A673 (cell line): ENCODE results near the gene IMMP2L. TPM values are rescaled to one million over a fixed set of nuclear protein-coding genes. Genes with fewer than 3 reads are reported as not detected.

Source experiments
- BruUV-seq: library from RNA; stranded (reverse); fragments of 400-500 nt; replicated peaks from 2 replicates; lab custom pipeline; 2021; lab: Mats Ljungman, UMichigan
- CTCF ChIA-PET: fragments of 300-600 bp; sonication (Branson Sonifier 250); formaldehyde crosslinking; loops from one replicate; lab custom pipeline; 2022; ENCODE audit warnings: antibody characterized with exemption; lab: Charles Lee
- POLR2A ChIA-PET: fragments of 300-600 bp; sonication (Branson Sonifier 250); formaldehyde crosslinking; loops from one replicate; lab custom pipeline; 2022; ENCODE audit warnings: antibody characterized with exemption; ENCODE audit not compliant: low non-redundant PET; lab: Charles Lee
- DNase-seq: peaks from one replicate; pipeline ENCODE4 v3.0.0-alpha.2; 2015; ENCODE audit warnings: low spot score
- H3K27ac ChIP-seq: fragments of 200-600 bp; sonication (generic); 2 replicates; pipeline ENCODE4 v1.5.1; 2016; ENCODE audit warnings: mixed run types, low read depth, mild to moderate bottlenecking, mixed read lengths, antibody characterized with exemption, low read length; ENCODE audit not compliant: poor library complexity, severe bottlenecking
- H3K27me3 ChIP-seq: fragments of 200-600 bp; sonication (generic); replicated peaks from 2 replicates; pipeline ENCODE4 v1.6.1; 2017; ENCODE audit warnings: mixed run types, low read depth, mild to moderate bottlenecking, mixed read lengths, antibody characterized with exemption, low read length; ENCODE audit not compliant: insufficient read depth, poor library complexity
- H3K36me3 ChIP-seq: fragments of 200-600 bp; sonication (generic); 2 replicates; pipeline ENCODE4 v1.6.1; 2016; ENCODE audit warnings: mixed run types, mild to moderate bottlenecking, mixed read lengths, antibody characterized with exemption, low read length; ENCODE audit not compliant: insufficient read depth, poor library complexity, severe bottlenecking
- H3K4me1 ChIP-seq: fragments of 200-600 bp; sonication (generic); 2 replicates; pipeline ENCODE4 v1.6.1; 2017; ENCODE audit warnings: mixed run types, mild to moderate bottlenecking, mixed read lengths, antibody characterized with exemption, low read length; ENCODE audit not compliant: insufficient read depth, poor library complexity, severe bottlenecking
- H3K4me3 ChIP-seq: fragments of 200-600 bp; sonication (generic); 2 replicates; pipeline ENCODE4 v1.5.1; 2016; ENCODE audit warnings: low read depth, mixed run types, mild to moderate bottlenecking, mixed read lengths, low read length; ENCODE audit not compliant: poor library complexity, severe bottlenecking
- H3K9me3 ChIP-seq: fragments of 200-600 bp; sonication (generic); 2 replicates; pipeline ENCODE4 v1.6.1; 2016; ENCODE audit warnings: mixed run types, low read depth, mild to moderate bottlenecking, mixed read lengths, antibody characterized with exemption, low read length; ENCODE audit not compliant: poor library complexity, severe bottlenecking
- EZH2 ChIP-seq: fragments of 200-600 bp; sonication (generic); IDR thresholded peaks from 2 replicates; pipeline ENCODE4 v1.6.1; 2017; ENCODE audit warnings: borderline replicate concordance, low read depth, mild to moderate bottlenecking, mixed read lengths, antibody characterized with exemption, low read length; ENCODE audit not compliant: poor library complexity, severe bottlenecking
- intact Hi-C: fragments of 100-400 bp; cut with micrococcal nuclease; formaldehyde crosslinking; loops from one replicate; pipeline ENCODE4 v1.10.0; 2022; ENCODE audit not compliant: unreplicated experiment
- total RNA-seq: library from RNA; stranded (reverse); gene quantifications from 2 replicates; pipeline ENCODE4 v1.2.3, GENCODE V29; 2021
- TF ChIP-seq, protein P1 (sequence below): fragments of 300-800, 200-600 bp; sonication (generic); conservative IDR thresholded peaks from 2 replicates; pipeline ENCODE4 v1.5.1; 2017; ENCODE audit warnings: low read depth, mild to moderate bottlenecking, antibody characterized with exemption, low read length, moderate library complexity, mixed read lengths

IMMP2L gene
- total RNA-seq, 1 experiment from 2014 or later = 10.0 TPM

- no peaks in the 10 kb centered on the region for H3K36me3 ChIP-seq
- TF ChIP-seq, protein P1, sequence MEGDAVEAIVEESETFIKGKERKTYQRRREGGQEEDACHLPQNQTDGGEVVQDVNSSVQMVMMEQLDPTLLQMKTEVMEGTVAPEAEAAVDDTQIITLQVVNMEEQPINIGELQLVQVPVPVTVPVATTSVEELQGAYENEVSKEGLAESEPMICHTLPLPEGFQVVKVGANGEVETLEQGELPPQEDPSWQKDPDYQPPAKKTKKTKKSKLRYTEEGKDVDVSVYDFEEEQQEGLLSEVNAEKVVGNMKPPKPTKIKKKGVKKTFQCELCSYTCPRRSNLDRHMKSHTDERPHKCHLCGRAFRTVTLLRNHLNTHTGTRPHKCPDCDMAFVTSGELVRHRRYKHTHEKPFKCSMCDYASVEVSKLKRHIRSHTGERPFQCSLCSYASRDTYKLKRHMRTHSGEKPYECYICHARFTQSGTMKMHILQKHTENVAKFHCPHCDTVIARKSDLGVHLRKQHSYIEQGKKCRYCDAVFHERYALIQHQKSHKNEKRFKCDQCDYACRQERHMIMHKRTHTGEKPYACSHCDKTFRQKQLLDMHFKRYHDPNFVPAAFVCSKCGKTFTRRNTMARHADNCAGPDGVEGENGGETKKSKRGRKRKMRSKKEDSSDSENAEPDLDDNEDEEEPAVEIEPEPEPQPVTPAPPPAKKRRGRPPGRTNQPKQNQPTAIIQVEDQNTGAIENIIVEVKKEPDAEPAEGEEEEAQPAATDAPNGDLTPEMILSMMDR = no peak
- TF ChIP-seq EZH2 = no peak
- H3K27me3 ChIP-seq = no peaks in the 10 kb centered on the region
- H3K9me3 ChIP-seq = peaks cover 4% of the 10 kb centered on the region
- H3K27ac ChIP-seq = no peak overlapping the region
- intact Hi-C loops = no loop called here
- no peak overlapping the region for H3K4me3 ChIP-seq
- DNase-seq = no peak
- no peaks in the 10 kb centered on the region for H3K4me1 ChIP-seq
- BruUV-seq = no TSS peak
- POLR2A ChIA-PET = no interaction called here
- CTCF ChIA-PET = no interaction called here
Measured at GRCh38 chr7:111477462-111478225, 84.6 kb downstream of the IMMP2L start.

GRCh38 chr7:111476586-111477293 is 85.6 kb downstream of the IMMP2L start:
- no peaks in the 10 kb centered on the region for H3K27me3 ChIP-seq
- no TSS peak for BruUV-seq
- no peak for DNase-seq
- no peaks in the 10 kb centered on the region for H3K4me1 ChIP-seq
- no peak overlapping the region for H3K4me3 ChIP-seq
- peaks cover 4% of the 10 kb centered on the region for H3K9me3 ChIP-seq
- H3K36me3 ChIP-seq = no peaks in the 10 kb centered on the region
- no peak overlapping the region for H3K27ac ChIP-seq
- ChIA-PET CTCF (no interaction called here), POLR2A (no interaction called here)
- TF ChIP-seq EZH2 = no peak
- TF ChIP-seq, protein P1 = no peak
- intact Hi-C loops = no loop called here

GRCh38 chr7:111475959-111476358 is 86.3 kb downstream of the IMMP2L start:
- no TSS peak for BruUV-seq
- no peak overlapping the region for H3K27ac ChIP-seq
- intact Hi-C loops = no loop called here
- no peak overlapping the region for H3K4me3 ChIP-seq
- no peaks in the 10 kb centered on the region for H3K27me3 ChIP-seq
- no peak for DNase-seq
- peaks cover 4% of the 10 kb centered on the region for H3K9me3 ChIP-seq
- no peak for TF ChIP-seq EZH2
- TF ChIP-seq, protein P1 = no peak
- no peaks in the 10 kb centered on the region for H3K4me1 ChIP-seq
- H3K36me3 ChIP-seq = no peaks in the 10 kb centered on the region
- CTCF ChIA-PET = no interaction called here
- POLR2A ChIA-PET = no interaction called here
